Right renal cortex interstitium (tissue), 3 donors: ENCODE measurements around the gene KCNK18. TPM values are rescaled to one million over a fixed set of nuclear protein-coding genes. Genes with fewer than 3 reads are reported as not detected.
"Not testable (repeated sequence)": the region's sequence is repeated elsewhere in the genome, so short reads cannot be mapped to it uniquely, and the experiment has no call there.

Source experiments
- DNase-seq, 3 donors: peaks; one replicate each; pipeline ENCODE4 v3.0.0-alpha.2; 2013; ENCODE audit warnings: low read depth in 3 of 3, low spot score in 2 of 3
- polyA plus RNA-seq, 3 donors: library from polyadenylated mRNA; unstranded; fragments of 120-200 nt; gene quantifications; one replicate each; pipeline ENCODE4 v1.2.1, GENCODE V29; 2013; ENCODE audit not compliant: insufficient read length in 3 of 3

Gene KCNK18
- polyA plus RNA-seq, 3 donors, result not detected

DNA sequence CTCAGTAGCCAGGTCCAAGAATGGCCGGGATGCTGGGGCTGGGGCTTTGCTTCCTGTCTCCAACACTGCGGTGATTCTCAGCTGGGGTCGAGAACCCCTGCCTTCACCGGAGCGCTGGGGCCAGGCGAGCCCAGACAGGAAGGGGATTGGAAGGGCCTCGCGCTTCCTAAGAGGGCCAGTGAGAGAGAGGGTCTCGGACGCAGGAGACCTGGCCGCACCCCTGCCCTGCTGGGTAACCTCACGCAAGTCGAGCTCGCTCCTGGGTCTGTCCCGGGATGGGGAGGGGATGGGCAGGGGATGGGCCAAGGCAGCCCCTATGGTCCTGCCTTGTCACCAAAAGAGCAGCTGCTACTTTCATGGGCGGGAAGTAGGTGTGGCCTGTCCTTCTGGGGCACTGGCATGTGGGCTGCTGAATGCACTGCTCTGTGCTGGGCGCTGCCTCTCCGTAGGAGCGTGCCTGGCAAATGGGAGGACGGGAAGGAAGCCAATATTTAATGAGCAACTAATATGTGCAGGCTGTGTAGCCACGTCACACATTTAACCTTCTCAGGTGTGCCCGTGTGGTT, 20.0 kb downstream of the KCNK18 start:
- DNase-seq, result no peak

GRCh38 chr10:117218654-117219053, 21.4 kb downstream of the KCNK18 start:
- no peak for DNase-seq

- DNase-seq, result no peak
Measured at GRCh38 chr10:117221156-117221711, 23.9 kb downstream of the KCNK18 start.

- DNase-seq, result no peak
Measured at GRCh38 chr10:117222552-117222951, 25.3 kb downstream of the KCNK18 start.

GRCh38 chr10:117222976-117223692, 25.8 kb downstream of the KCNK18 start:
- no peak for DNase-seq

GRCh38 chr10:117223693-117224430, 26.6 kb downstream of the KCNK18 start:
- DNase-seq, result no peak

DNA sequence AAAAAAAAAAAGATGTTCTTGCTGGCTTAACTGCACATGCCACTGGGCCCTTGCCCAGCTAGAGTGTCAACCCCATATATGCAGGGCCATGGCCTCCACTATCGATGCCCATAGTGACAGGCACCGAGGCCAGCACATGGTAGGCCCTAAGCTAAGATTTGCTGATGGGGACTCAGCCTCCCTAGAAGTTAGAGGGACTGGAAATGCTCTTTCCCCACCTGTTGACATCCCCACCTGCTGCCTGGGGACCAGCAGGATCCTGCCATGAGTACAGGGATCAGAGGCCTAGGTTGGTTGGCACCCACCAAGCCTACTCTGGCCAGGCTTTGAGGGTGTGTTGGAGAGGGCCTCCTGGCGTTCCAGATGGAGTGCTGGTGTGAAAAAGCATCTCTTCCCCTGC, 27.6 kb downstream of the KCNK18 start:
- DNase-seq, result no peak

DNA sequence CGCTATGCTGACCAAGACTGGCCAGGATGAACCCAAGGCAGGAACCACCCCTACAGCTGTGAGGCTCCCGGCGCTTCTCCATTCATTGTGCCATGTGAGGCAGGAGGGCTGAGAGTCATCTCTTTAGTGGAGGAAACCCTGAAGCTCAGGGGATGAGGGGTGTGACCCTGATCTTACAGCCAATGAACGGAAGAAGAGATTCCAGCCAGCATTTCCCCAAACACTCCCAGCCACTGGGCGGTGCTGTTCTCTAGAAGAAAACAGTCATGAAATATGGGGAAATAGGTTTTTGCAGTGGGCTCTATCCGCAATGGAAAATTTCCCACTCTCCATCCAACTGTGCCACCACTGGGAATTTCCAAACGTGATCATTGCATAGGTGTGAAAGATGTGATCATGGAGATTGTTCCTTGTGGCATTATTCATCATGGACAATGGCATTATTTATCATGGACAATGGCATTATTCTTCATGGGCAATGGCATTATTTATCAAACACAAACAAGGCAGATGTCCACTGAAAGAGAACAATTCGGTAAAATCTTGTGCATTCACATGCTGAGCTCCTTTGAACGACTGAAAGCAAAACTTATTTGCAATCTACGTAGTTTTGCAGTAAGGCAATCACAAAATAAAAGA, 29.6 kb downstream of the KCNK18 start:
- DNase-seq, result no peak

DNA sequence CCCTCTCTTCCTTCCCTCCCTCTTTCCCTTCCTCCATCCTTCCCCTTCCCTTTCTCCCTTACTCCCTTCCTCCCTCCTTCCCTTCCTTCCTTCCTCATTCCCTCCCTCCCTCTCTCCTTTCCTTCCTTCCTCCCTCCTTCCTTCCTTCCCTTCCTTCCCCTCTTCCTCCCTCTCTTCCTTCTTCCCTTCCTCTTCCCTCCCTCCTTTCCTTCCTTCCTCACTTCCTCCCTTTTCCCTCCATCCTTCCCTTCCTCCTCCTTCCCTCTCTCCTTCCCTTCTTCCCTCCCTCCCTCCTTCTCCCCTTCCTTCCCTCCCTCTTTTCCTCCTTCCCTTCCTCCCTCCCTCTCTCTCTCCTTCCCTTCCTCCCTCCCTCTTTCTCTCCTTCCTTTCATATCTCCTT, 30.9 kb downstream of the KCNK18 start:
- DNase-seq, result no peak

GRCh38 chr10:117230107-117230506, 32.8 kb downstream of the KCNK18 start:
- DNase-seq, result not testable (repeated sequence)

DNA sequence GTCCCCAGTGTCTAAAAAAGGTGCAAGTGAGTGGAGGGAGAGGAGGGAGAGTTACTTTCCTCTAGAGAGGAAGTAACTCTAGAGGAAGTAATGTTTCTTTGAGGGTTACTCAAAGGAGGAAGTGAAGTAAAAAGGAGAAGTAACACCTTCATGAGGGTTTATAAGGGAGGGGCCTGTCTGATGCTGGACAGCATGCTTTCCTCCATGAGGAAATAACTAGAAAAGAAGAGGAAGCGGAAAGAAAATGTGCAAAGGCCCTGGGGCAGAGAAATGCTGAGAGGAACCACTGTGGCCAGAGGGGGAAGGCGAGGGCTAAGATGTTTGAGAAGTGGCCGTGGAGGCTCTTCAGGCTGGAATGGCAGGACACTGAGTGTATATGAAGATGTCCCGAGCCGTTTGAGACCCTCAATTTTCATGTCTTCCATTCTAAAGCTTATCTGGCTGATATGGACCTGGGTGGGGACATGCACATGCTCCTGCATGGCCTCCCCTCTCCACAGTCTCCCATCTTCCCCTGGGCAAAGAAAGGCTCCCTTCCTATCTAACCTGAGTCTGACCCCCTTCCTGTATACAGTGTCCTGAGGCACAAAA, 40.2 kb downstream of the KCNK18 start:
- no peak for DNase-seq

DNA sequence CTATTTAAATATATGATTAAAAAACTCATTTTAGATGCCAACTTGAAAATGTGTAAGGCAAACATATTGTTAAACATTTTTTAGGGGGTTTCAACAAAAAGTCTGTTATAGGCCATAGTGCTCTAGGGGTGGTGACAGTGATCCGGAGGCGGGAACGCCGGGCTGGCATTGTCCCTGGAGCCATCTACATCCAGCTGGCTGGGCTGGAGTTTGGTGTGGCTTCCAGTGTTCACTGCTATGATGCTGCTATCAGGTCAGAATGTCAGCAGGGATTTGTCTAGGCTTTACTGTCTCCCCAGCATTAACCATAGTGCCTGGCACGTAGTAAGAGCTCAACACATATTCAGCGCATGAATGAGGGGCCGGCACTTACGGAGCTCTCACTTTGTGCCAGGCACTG, 41.8 kb downstream of the KCNK18 start:
- DNase-seq, result no peak

GRCh38 chr10:117239721-117240620, 42.7 kb downstream of the KCNK18 start:
- DNase-seq, result no peak

GRCh38 chr10:117240621-117241529, 43.6 kb downstream of the KCNK18 start, which contains the start of gene SLC18A2:
Gene SLC18A2, plus strand, starts transcription at chr10:117241114. Its CDS starts 580 bp downstream, at chr10:117241694.
- DNase-seq, result no peak

DNA sequence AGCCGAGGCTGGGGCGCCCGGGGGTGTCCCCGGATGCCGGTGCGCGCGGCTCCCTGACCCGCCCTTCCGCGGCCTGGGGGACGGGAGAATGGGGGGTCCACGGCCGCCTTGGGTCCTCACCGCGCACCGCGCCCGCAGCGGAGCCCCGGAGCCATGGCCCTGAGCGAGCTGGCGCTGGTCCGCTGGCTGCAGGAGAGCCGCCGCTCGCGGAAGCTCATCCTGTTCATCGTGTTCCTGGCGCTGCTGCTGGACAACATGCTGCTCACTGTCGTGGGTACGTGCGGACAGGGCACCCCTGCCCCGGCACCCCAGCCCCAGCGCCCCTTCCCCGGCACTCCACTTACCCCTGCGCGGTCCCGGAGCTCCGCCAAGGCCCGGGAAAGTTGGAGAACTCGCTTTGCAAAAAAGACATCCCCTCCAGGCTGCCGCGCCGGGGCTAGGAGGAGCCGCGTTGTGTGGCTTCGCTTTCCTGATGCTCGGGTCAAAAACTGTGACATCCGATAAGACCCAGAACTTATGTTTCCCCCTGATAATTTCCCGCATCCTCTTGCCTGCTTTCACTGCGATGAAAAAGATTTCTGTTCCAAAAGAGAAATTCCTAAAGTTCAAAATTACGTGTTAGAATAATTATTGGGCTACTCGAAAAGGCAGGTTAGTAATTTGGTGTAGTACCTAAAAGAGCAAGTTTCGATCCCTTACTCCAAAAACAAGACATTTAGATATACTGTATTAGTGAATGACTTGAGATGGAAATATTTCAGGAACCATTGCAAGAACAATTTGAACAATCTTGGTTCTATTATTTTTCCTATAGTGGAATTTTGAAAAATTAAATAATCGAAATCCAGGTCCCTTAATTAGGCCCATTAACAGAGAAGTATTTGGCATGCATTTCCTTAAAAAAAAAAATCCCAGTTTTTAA, 44.5 kb downstream of the KCNK18 start:
- no peak for DNase-seq

DNA sequence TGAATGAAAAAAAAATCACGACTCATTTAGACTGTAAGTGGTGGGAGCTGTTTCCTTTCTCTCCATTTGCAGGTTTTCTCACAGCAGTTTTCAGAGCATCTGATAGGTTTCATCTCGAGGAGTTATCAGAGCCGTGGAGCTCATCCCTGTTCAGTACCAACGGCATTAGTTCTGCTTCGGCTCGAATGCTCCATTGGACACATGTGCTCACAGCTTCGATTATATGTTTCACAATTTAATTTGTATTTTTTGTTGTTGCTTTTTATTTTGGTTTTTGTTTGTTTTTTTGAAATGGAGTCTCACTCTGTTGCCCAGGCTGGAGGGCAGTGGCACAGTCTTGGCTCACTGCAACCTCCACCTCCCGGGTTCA, 45.2 kb downstream of the KCNK18 start:
- DNase-seq, result no peak

DNA sequence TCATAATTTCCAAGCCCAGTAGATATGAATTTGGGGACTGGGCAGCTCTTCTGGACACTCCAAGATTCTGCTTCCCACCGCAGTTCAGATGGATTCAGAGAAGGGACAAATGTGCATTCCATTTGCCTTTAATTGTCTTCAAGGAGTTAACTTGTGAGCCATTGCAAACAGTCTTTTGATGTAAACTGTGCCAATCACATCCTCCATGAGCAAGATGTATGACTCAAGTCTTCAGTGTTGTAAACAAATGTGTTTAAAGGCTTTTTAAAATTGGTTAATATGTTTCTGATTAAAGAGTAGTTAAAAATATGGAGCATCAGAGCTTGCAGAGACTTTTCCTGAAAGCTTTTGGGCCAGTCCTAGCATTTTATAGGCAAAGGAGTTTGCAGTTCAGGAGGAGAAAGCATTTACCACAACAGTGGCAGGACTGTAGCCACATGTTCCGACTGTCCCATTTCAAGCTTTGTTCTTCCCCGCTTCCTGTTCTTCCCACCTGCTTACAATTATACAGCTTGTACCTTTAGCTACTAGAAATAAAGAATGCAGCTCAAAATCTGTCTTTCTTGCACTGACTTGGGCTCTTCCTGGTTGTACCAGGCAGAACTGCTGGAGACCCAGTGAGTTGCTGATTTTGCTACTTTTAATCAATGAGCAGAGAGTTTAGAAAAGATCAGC, 49.8 kb downstream of the KCNK18 start:
- no peak for DNase-seq
